Stomach (tissue), 4 donors: Measurements from ENCODE around the gene ABTB2.

Experiments
- EP300 ChIP-seq: sonication (generic); formaldehyde crosslinking; IDR thresholded peaks from one replicate; pipeline ENCODE4 v1.6.1; 2017; ENCODE audit warnings: antibody characterized with exemption
- POLR2A ChIP-seq, 4 donors: fragments of 450-650 bp; IDR thresholded peaks; one replicate each; pipeline ENCODE4 v1.6.1; 2016; ENCODE audit warnings: antibody characterized with exemption in 4 of 4, control low read depth in 2 of 4, mild to moderate bottlenecking in 1 of 4, moderate library complexity in 1 of 4
- TF ChIP-seq, protein P1 (sequence below), 7 experiments: fragments of 450-650 bp in 4 of 7; fragments of 200-600 bp in 3 of 7; sonication (generic) in 3 of 7; IDR thresholded peaks; one replicate each; pipeline ENCODE4 v1.5.1; 2016 to 2019; ENCODE audit warnings: antibody characterized with exemption in 7 of 7, control low read depth in 2 of 7, mild to moderate bottlenecking in 1 of 7

DNA sequence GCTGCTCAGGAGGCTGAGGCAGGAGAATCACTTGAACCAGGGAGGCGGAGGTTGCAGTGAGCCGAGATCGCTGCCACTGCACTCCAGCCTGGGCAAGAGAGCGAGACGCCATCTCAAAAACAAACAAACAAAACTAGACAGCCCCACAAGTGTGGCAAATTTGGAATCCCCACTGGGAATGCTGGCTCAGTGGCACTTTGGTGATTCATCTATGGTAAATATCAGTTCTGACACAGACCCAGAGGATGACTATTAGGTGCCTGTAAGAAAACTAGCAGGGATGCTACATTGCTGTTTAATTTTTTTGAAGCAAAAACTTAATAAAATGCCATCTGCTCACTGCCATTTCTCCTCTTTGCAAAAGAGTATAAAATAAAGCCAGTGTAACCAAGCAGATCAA, 144.4 kb downstream of the ABTB2 start:
- TF ChIP-seq POLR2A (IDR thresholded peaks at IDR 0.05) (no peak), EP300 (no peak)
- TF ChIP-seq, protein P1, sequence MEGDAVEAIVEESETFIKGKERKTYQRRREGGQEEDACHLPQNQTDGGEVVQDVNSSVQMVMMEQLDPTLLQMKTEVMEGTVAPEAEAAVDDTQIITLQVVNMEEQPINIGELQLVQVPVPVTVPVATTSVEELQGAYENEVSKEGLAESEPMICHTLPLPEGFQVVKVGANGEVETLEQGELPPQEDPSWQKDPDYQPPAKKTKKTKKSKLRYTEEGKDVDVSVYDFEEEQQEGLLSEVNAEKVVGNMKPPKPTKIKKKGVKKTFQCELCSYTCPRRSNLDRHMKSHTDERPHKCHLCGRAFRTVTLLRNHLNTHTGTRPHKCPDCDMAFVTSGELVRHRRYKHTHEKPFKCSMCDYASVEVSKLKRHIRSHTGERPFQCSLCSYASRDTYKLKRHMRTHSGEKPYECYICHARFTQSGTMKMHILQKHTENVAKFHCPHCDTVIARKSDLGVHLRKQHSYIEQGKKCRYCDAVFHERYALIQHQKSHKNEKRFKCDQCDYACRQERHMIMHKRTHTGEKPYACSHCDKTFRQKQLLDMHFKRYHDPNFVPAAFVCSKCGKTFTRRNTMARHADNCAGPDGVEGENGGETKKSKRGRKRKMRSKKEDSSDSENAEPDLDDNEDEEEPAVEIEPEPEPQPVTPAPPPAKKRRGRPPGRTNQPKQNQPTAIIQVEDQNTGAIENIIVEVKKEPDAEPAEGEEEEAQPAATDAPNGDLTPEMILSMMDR (IDR thresholded peaks at IDR 0.05) = no peak
